HG02943 (cell line): ENCODE data around the gene PCED1A.
A peak's percentile ranks its signal among the peaks of the same experiment; 100 is the strongest.
"Not testable (repeated sequence)": the region's sequence is repeated elsewhere in the genome, so short reads cannot be mapped to it uniquely, and the experiment has no call there.

Experiments used
- ATAC-seq: cut with Tn5 transposase; IDR thresholded peaks from one replicate; pipeline ENCODE4 v1.9.1; 2021; ENCODE audit warnings: mild to moderate bottlenecking, low read depth, moderate library complexity; ENCODE audit not compliant: unreplicated experiment

Gene PCED1A

GRCh38 chr20:2807929-2808328, 32.5 kb downstream of the PCED1A start:
- not testable (repeated sequence) for ATAC-seq

- no peak for ATAC-seq
Observed at GRCh38 chr20:2807019-2807418, 33.4 kb downstream of the PCED1A start.

GRCh38 chr20:2806351-2806701, 34.1 kb downstream of the PCED1A start:
- no peak for ATAC-seq

- ATAC-seq = no peak
Observed at GRCh38 chr20:2805689-2806350, 34.6 kb downstream of the PCED1A start.

GRCh38 chr20:2804852-2805688, 35.4 kb downstream of the PCED1A start:
- no peak for ATAC-seq

GRCh38 chr20:2804041-2804828, 36.2 kb downstream of the PCED1A start:
- no peak for ATAC-seq

GRCh38 chr20:2801286-2801728, 39.1 kb downstream of the PCED1A start:
- no peak for ATAC-seq

- peak; percentile 71 for ATAC-seq
Observed at GRCh38 chr20:2800521-2801285, 39.8 kb downstream of the PCED1A start, which contains the start of gene CPXM1. TSS of gene CPXM1 (minus strand) at chr20:2800627. CDS start at chr20:2800572, 55 bp downstream.

GRCh38 chr20:2799688-2800520, 40.6 kb downstream of the PCED1A start:
- ATAC-seq = no peak

GRCh38 chr20:2799271-2799670, 41.2 kb downstream of the PCED1A start:
- ATAC-seq = no peak

GRCh38 chr20:2798814-2799213, 41.6 kb downstream of the PCED1A start:
- ATAC-seq = no peak

- no peak for ATAC-seq
Observed at GRCh38 chr20:2798095-2798805, 42.2 kb downstream of the PCED1A start.

- no peak for ATAC-seq
Observed at GRCh38 chr20:2797136-2797983, 43.1 kb downstream of the PCED1A start.

- no peak for ATAC-seq
Observed at GRCh38 chr20:2796011-2796660, 44.3 kb downstream of the PCED1A start.

GRCh38 chr20:2795451-2795850, 45.0 kb downstream of the PCED1A start:
- ATAC-seq = no peak

GRCh38 chr20:2794866-2795447, 45.5 kb downstream of the PCED1A start:
- no peak for ATAC-seq

- no peak for ATAC-seq
Observed at GRCh38 chr20:2794202-2794748, 46.2 kb downstream of the PCED1A start.
